Upper lobe of right lung (tissue), 1 donor: ENCODE results near the gene NRDE2. TPM values are rescaled to one million over a fixed set of nuclear protein-coding genes. Genes with fewer than 3 reads are reported as not detected.

Experiments
- ATAC-seq: fragments of 200-7000 bp; cut with Tn5 transposase; one replicate; pipeline ENCODE4 v1.9.1; 2020; ENCODE audit warnings: mild to moderate bottlenecking, moderate library complexity
- DNase-seq: peaks from one replicate; pipeline ENCODE4 v3.0.0-alpha.2; 2020
- H3K27ac ChIP-seq: fragments of 200-600 bp; one replicate; pipeline ENCODE4 v1.8.0; 2022
- H3K27me3 ChIP-seq: fragments of 200-600 bp; one replicate; pipeline ENCODE4 v1.8.0; 2022; ENCODE audit warnings: mild to moderate bottlenecking
- H3K36me3 ChIP-seq: fragments of 200-600 bp; one replicate; pipeline ENCODE4 v1.8.0; 2022
- H3K4me1 ChIP-seq: fragments of 200-600 bp; one replicate; pipeline ENCODE4 v1.8.0; 2022
- H3K4me3 ChIP-seq: fragments of 200-600 bp; one replicate; pipeline ENCODE4 v1.8.0; 2022; ENCODE audit warnings: mild to moderate bottlenecking
- H3K9me3 ChIP-seq: fragments of 200-600 bp; one replicate; pipeline ENCODE4 v1.8.0; 2022
- intact Hi-C: fragments of 100-400 bp; cut with DNase I; formaldehyde crosslinking; loops from one replicate; pipeline ENCODE4 v1.11.0; 2022
- total RNA-seq: library from RNA; stranded (reverse); fragmentation: NEBNext Ultra II Directional; extraction: Animal tissue kit (Norgen Biotek cat#: 25700); gene quantifications from one replicate; pipeline ENCODE4 v1.2.1, GENCODE V29; 2021
- TF ChIP-seq, protein P1 (sequence below): fragments of 200-600 bp; IDR thresholded peaks from one replicate; pipeline ENCODE4 v1.8.0; 2022; ENCODE audit warnings: antibody characterized with exemption
- donor health status: DM: no; HTN: yes; CAD: no; lungs with severe emphysema.

NRDE2 gene
- total RNA-seq, 1 donor from 2014 or later = 22.2 TPM

DNA sequence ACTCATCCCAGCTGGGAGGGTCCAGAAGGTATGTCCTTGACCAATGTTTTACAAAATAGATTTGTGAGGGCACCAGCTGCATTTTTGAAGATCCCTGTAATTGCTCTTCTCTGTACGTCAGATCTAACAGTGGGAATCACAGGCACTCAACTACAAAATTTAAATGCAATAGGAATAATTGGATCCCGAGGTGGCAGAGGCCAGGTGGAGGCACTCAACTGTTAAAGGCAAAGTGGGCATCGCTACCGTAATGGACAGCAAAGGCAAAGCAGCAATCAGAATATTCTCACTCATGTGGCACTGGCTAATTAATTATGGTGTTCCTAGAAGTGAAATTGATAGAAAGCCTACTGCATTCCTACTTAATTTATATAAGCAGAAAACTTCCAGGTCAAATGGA, 103.3 kb downstream of the NRDE2 start:
- TF ChIP-seq, protein P1, sequence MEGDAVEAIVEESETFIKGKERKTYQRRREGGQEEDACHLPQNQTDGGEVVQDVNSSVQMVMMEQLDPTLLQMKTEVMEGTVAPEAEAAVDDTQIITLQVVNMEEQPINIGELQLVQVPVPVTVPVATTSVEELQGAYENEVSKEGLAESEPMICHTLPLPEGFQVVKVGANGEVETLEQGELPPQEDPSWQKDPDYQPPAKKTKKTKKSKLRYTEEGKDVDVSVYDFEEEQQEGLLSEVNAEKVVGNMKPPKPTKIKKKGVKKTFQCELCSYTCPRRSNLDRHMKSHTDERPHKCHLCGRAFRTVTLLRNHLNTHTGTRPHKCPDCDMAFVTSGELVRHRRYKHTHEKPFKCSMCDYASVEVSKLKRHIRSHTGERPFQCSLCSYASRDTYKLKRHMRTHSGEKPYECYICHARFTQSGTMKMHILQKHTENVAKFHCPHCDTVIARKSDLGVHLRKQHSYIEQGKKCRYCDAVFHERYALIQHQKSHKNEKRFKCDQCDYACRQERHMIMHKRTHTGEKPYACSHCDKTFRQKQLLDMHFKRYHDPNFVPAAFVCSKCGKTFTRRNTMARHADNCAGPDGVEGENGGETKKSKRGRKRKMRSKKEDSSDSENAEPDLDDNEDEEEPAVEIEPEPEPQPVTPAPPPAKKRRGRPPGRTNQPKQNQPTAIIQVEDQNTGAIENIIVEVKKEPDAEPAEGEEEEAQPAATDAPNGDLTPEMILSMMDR = no peak
- no peak overlapping the region for H3K27ac ChIP-seq
- no peaks in the 10 kb centered on the region for H3K9me3 ChIP-seq
- H3K27me3 ChIP-seq = no peaks in the 10 kb centered on the region
- H3K4me1 ChIP-seq = no peaks in the 10 kb centered on the region
- intact Hi-C loops = no loop called here
- no peak overlapping the region for H3K4me3 ChIP-seq
- no peak for DNase-seq
- H3K36me3 ChIP-seq = no peaks in the 10 kb centered on the region
- no peak for ATAC-seq

Other genes with a start within 250 kb of the NRDE2 start
- gene PSMC1, start 75.4 kb downstream of the NRDE2 start, total RNA-seq = 75.1 TPM
- gene CALM1, start 65.1 kb upstream of the NRDE2 start, total RNA-seq = 477 TPM